ENCODE data around the gene CCNO.
A peak's percentile ranks its signal among the peaks of the same experiment; 100 is the strongest.

CCNO gene

DNA sequence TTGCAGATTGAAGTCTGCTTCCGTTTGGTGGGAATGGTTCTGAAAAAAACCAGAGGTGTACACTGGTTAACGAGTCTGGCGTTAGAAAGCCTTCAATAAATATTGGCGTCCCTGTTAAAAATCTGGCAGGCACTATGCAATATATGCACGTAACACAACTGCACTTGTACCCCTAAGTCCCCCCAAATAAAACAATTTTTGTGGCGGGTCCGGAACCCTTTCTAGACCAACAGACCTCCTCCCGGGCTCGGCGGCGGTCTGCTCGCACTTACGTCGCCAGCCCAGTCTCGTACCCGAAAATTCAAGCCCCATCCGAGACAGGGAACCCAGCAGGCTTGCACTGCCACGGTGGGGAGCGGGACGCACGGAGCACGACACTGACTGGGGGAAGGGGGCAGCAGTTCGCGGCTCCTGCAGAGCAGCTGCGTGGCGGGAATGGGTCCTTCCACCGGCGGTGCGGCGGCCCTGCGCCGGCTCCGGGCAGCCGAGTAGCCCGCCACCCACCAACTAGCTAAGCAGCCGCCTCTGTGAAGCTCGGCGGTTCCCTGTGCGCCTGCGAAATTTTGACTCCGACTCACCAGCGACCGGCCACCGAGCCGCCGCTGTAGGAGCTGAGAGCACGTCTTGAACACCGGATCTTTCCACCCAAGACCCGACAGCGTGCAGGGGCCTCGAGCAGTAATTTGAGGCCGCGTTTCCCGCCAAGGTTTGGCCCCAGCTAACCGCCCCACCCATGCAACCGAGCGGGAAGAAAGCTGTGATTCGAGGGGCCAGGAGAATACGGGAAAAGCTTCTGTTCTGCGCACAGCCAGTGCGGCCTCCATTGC lies 10.2 kb downstream of the CCNO start:
- DNase-seq, result no peak

DNA sequence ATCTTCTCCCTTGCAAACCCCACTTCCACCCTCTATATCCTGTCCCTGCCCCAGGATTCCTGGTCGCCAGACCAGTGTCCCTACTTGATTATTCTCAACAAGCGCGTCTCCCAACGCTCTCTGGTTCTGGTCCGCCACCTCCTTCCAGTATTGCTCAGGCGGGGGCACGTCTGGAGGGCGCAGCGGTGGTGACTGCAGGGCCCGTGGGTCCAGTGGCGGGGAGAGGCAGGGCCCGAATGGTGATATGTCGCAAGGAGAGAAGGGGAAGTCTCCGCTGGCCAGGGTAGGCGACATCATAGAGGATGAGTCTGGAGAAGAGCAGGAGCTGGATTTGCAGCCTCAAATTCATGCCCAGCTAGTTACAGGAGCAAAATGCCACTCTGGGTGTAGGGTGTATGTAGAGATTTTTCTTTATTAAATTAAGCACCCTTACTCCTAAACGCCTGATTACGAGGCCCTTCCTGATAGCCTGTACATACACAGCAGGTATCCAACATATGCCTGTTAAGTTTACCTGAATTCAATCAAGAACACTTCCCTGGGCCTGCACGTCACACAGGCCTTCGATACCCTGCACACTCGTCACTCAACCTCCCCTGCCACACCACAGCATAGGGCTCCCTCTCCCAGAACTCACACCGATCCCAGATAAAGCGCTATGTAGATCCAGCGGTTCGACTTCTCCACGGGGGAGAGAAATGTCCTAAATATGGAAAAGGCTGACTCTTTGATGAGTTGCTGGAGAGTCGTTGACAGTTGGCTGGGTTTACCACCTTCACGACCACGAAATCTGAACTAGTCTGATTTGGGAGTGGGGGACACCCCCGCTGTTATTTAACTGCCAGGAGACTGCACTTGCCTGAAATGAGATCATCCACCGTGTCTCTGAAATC lies 11.1 kb downstream of the CCNO start:
- no peak for DNase-seq

DNA sequence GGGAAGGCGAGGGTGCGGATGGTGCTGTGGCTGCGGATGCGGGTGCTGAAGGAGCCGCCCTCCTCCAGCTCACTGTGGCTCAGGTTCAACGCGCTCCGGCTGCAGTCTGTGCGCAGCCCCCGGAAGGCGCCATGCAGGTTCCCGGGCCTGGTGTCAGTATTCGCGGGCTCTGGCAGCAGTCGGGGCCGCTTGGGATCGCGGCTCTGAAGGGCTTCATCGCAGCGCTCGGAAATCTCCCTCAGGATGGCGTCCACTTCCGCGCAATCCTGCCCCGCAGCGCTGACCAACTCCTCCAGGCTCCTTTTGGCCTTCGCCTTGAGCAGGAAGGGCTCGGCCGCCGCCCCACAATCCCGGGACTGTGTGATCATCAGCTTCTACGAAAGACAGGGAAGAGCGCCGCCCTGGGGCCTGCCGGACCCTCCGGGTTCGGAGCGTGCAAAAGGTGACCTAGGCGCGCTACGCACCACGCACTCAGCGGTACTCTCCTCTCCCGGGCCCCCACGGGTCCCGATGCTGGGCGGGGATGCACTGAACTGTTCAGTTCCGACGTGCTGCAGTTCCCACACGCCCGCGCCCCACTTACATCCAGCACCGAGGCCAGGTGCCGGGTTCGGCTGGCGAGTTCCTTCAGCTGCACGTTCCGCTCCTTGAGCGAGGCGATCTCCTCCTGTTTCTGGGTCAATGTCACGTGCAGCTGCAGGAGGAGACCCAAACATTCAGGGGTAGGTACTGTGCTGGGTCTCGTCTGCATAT lies 12.8 kb downstream of the CCNO start:
- DNase-seq, result peak; percentile 11

DNA sequence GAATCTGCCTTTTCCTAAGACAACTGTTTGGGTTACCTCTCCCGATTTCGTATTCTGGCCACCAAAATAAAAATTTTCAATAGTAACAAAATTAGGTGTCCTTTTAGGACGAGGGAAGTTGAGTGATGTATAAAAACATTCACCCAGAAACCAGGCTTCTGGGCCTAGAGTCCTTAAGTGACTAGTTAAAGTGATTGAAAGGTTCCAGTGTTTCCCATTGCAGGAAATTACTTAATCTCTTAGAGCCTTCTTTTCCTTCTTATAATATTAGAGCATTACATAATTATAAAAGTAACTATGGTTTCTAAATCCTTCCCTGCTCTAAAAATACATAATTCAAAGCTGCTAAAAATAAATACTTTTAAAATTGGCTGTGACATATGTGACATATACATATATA lies 13.6 kb downstream of the CCNO start:
- no peak for DNase-seq

DNA sequence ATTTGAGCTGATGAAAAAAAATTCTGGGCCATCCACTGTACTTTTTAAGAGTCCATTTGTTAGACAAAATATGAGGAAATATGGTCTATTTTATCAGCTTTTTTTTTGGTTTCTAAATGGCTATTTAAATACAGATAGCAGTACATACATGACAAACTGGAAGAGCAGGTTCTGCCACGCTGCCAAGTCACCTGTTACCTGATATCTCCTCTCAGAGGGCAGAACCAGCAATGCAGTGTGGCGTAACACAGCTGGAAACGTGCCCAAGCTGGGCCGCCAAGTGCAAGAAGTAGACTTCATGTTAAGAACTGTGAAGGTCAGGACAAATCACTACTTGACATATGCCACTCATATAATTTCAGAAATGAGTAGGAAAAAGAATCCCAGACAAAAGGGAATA lies 14.4 kb downstream of the CCNO start:
- no peak for DNase-seq

DNA sequence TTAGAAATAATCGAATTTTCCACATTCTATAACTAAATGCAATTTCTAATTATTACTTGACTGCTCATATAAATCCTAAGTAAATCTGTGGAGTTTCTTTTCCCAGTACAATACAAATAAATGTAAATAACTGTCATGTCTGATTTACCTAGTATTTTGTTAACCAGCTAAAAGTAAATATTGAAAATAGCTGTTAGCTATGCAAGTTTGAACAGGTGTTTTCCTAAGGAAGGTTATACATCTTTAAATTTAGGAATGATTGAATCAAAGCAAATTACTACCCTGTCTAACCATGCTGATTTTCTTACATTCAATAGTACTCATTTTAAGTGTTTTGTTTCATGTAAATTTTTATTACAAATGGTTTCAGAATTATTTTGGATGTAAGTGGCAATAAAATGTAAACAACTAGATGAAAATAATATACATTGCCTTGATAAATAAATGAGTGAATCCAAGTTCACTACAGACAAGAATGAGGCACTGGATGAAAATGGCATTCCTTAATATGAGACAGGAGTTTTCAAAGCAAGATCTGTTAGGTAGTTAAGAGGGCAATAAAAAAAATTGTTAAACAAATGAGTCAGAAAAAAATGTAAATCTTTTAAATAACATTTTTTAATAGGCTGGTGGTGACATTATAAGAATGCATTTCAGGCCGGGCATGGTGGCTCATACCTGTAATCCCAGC lies 22.1 kb downstream of the CCNO start:
- no peak for DNase-seq

DNA sequence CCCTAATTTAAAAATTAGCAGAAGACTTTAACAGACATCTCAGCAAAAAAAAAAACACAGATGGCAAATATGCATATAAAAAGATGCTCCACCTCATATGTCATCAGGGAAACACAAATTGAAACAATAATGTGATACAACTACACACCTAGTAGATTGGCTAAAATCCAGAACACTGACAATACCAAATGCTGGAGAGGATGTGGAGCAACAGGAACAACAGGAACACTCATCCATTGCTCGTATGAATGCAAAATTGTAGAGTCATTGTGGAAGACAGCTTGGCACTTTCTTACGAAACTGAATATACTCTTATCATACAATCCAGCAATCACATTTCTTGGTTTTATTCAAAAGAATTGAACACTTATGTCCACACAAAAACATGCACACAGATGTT lies 28.4 kb downstream of the CCNO start:
- no peak for DNase-seq

DNA sequence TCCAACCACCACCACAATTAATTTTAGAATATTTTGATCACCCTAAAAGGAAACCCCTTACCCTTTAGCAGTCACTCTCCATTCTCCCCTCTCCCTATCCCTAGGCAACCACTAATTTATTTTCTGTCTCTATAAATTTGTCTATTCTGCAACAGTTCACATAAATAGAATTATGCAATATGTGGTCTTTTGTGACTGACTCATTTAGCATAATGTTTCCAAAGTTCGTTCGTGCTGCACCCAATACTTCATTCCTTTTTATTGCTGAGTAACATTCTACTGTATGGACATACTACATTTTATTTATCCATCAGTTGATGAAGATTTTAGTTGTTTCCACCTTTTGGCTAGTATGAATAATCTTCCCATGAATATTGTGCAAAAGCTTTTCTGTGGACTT lies 42.2 kb downstream of the CCNO start:
- no peak for DNase-seq

DNA sequence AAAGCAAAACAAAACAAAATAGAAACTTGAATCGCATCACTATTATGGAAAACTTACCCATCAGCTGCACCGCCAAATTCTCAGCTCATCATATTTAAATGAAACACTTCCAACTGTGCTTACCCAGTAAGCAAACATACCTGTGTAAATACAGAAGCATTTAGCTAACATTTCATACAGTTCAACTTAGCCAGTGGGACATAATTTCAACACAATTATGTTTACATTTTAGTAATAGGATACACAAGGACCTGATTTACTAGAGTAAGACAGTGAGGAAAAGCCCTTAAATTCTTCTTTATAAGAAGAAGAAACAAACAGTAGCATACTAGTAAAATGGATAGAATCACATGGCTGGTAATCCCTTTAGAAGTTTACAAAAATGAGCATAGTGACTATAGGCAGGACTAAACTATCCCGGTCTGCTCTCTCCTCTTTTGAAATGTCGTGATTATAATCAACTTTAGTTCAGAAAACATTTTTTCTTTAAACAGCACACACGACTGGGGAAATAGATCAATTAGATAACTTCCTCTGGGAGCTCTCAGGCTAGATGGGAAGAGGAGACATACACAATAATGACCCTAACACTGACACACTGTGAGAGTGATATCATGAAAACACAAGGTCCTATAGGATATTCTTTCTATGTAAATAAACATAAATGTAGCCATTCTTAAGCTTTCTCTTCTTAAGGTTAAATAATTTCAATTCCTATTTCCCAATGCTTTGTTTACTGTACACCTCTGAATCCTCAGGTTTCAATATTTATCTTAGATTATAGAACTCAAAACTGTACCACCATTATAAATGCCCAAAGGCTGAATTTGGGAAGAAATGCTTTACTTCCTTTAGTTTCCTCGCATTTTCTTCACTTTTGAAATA lies 44.5 kb downstream of the CCNO start:
- no peak for DNase-seq

DNA sequence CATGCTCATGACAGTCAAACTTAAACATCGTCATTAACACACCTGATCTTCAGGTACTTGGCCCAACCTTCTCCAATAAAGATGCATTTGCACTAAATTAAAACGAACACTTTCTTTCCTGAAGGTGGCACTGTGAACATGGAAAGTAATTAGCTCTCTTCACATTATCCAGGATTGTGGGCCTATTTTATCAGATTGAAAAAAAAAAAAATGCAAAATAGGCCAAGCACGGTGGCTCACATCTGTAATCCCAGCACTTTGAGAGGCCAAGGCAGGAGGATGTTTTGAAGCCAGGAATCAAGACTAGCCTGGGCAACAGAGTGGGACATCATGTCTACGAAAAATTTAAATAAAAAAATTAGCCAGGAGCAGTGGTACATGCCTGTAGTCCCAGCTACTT lies 46.0 kb downstream of the CCNO start:
- no peak for DNase-seq

All from activated gamma-delta T cell (primary cell).